Hematopoietic multipotent progenitor cell treated with erythropoietin and hydrocortisone succinate and interleukin-3 and kit ligand, for 15 days (in vitro differentiated cells): ENCODE results near the gene PNLDC1.
"Not testable (repeated sequence)": the region's sequence is repeated elsewhere in the genome, so short reads cannot be mapped to it uniquely, and the experiment has no call there.

ENCODE experiments used
- DNase-seq: peaks from one replicate; pipeline ENCODE4 v3.0.0-alpha.2; 2015; ENCODE audit warnings: low spot score

Gene PNLDC1

GRCh38 chr6:159819932-159820640 lies 20.0 kb downstream of the PNLDC1 start:
- no peak for DNase-seq

- DNase-seq, result no peak
Observed at GRCh38 chr6:159821122-159821521, 21.0 kb downstream of the PNLDC1 start.

- DNase-seq, result no peak
Observed at GRCh38 chr6:159821726-159822125, 21.6 kb downstream of the PNLDC1 start.

DNA sequence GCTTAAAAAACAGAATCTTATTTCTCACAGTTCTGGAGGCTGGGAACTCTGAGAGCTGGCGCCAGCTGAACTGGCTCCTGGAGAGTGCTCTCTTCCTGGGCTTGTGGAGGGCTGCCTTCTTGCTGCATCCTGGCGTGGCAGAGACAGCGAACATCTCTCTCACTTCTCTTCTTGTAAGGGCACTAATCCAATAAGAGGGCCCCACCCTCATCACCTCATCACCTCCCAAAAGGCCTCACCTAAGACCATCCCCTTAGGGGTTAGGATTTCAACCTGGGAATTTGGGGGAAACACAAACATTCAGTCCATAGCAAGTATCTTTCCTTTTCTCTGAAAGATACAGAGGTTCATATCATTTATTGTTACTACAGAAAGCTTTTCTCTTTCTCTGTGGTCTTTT lies 23.9 kb downstream of the PNLDC1 start:
- DNase-seq, result no peak

DNA sequence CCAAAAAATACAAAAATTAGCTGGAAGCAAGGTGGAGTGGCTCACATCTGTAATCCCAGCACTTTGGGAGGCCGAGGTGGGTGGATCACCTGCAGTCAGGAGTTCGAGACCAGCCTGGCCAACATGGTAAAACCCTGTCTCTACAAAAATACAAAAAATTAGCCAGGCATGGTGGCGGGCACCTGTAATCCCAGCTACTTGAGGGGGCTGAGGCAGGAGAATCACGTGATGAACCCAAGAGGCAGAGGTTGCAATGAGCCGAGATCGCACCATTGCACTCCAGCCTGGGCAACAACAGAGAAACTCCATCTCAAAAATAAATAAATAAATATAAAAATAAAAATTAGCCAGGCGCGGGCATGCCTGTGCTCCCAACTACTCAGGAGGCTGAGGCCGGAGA lies 24.6 kb downstream of the PNLDC1 start:
- not testable (repeated sequence) for DNase-seq

DNA sequence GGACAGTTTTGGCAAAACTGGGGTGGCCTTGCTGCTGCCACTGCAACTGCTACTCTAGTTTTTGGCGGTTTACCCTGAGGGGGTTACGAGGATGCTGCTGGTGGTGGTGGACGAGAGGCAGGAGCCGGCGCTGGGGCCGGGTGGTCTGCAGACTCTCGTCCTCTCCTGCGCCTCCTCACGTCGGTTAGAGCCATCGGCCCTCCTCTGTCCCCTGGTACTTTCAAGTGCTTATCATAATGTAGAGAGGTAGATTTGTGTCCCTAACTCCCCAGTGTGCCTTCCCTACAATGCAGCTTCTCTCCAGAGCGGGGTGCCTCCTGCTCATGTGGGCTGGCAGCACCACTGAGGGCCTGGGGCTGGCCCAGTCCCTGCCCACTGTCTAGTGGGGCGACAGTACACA lies 25.9 kb downstream of the PNLDC1 start:
- no peak for DNase-seq

DNA sequence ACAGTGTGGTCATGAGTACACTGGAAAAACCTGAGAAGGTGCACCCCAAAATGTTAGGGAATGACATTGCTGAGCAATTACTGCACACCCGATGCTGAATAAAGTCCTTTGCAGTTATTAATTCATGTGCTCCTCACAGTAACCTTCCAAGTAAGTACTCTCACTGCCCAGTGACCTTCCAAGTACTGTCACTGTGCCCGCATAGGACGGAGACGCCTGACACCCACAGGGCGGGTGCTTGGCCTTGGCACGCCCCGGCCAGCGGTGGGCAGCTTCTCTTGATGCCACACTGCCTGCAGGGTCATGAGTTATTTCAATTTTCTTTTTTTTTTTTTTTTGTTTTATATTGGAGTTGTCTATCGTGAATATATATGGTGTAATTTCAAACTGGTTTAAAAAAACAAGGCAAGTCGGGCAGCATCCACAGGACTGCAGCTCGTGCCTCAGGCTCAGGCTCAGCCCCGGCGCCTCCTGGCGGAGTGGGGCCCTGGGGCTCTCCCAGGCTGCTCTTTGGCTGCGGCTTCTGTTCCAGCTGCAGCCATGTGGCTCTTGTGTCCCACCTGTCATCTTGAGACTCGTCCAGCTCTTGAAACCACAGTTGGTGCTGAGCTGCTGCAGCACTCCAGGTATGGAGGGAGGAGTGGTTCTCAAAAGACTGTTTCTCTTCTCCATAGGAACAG lies 27.0 kb downstream of the PNLDC1 start:
- no peak for DNase-seq

GRCh38 chr6:159828074-159828473 lies 28.0 kb downstream of the PNLDC1 start:
- no peak for DNase-seq

DNA sequence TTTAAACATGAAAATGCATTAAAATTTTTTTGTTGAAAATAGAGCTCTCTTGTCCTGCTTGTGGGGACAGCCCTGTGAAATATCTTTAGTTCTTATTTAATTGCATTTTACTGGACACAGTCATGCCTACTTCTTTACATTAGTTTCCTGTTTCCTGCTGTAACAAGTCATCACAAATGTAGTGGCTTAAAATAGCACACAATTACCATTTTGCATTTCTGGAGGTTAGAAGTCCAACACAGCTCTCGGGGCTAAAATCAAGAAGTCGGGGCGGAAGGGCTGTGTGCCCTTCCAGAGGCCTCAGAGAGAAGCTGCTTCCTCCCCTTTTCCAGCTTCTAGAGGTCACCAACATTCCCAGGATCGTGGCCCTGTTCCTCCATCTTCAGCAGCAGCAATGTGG lies 29.4 kb downstream of the PNLDC1 start:
- no peak for DNase-seq

DNA sequence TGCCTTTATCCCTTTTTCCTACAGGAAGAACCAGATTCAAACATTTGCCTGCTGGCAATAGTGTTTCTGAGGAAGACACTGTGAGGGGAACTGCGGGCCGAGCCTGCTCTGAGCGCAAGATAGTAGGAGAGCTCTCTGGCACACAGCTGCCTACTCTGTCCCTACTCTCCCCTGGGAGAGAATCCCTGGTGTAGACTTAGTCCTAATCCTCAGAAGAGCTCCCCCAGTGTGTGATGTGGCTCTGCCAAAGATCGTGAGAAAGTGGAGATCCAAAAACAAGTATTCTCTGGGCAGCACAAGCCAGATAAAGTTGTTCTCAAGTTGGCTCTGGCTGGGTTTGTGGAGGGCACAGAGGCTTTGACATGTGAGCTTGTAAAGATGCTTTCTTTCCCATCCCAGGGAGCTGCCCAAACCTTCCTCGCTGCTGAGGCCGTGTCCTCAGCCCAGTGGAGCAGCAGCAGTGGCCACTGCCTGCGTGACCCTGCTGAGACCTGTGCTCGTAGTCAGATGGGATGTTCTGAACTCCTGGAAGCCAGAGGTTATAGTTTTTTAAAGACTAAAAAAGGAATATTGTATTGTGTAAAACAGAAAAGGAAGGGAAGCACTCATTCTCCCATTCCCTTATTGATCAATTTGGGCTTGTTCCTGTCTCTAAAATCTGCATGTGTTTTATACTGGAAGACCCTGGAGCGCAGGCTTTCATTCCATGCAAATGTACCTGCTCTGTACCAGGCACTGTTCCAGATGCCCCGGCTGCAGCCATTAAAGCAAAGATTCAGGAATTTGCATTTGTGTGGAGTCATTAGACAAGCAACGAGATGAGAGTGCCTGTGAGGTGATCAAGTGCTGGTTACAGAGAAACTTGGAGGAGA lies 30.7 kb downstream of the PNLDC1 start:
- no peak for DNase-seq

GRCh38 chr6:159831373-159831679 lies 31.2 kb downstream of the PNLDC1 start:
- no peak for DNase-seq

DNA sequence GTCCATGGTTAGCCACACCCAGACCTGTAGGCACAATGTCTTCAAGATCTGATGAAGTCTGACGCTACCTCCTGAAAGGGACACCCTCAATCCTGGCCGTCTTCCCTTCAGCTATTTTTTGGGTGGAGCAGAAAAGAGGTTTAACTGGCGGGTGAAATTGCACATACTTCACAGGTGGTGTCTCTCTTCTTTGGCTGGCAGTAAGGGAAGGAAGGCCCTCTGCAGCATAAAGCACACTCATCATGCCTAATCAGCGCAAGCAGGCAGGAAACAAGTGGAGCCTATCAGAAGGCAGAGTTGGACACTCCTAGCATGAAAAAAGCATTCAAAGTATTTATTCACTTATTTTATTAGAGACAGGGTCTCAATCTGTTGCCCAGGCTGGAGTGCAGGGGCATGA lies 32.9 kb downstream of the PNLDC1 start:
- DNase-seq, result no peak

DNA sequence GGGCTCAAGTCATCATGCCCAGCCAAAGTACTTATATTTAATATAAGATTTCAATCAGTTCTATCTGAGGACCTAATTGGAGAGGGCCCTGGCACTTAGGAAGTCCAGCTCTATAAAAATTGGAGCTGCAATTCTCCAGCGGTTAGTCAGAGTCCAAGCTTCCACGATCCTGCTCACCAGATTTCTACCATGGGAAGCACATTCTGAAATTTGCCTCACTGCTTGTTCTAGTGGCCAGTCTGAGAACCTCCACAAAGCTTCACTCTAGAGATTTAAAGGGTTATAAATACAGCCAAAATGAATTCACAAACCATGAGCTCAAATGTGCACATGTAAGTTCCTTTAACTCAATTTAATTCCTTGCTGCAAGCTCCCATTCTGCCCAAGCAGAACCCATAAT lies 33.5 kb downstream of the PNLDC1 start:
- DNase-seq, result no peak

- DNase-seq, result no peak
Observed at GRCh38 chr6:159833997-159834603, 34.0 kb downstream of the PNLDC1 start.

DNA sequence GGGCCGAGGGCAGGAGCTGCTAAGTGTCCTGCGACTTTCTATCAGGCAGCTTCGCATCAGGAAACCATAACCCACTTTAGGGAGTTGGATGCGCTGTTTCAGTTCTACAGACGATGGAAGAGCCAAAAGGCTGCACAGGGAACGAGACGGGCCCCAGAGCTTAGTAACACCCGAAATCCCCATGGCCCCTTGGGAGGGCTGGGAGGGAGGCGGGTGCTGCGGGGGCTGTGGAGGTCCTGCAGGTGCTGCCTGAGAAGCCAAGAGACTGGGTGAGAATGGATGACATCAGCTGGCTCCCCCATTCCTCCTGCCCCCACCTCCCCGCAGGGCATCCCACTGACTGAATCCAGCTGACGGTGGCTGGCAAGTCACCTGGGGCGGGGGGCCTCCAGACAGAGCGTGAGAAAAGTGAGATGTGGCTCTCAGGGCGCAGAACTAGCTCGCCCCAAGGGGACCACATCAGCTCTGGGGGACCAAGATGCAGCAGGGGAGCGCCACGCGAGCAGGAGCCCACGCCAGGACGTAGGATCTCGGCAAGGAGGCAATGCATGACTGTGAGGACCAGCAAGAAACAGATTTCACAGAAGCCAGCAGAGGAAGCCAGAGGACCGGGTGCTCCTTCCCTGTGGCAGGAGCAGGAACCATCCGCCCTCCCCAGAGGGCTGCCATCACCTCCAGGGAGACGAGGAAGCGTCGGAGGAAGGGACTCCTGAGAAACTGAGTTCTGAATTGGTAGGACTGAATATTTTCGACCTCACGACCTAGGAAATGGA lies 36.8 kb downstream of the PNLDC1 start:
- DNase-seq, result no peak

DNA sequence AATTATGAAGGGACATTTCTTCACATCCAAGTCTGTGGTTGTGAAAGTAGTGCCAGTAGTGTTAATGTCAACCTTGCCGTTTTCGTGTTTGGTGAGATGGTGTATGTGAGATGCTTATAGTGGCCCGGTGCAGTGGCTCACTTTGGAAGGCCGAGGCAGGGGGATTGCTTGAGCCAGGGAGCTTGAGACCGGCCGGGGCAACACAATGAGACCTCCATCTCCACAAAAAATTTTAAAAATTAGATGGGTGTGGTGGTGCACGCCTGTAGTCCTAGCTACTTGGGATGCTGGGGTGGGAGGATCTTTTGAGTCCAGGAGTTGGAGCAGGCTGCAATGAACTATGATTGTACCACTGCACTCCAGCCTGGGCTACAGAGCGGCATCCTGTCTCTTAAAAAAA lies 37.4 kb downstream of the PNLDC1 start:
- DNase-seq, result no peak

DNA sequence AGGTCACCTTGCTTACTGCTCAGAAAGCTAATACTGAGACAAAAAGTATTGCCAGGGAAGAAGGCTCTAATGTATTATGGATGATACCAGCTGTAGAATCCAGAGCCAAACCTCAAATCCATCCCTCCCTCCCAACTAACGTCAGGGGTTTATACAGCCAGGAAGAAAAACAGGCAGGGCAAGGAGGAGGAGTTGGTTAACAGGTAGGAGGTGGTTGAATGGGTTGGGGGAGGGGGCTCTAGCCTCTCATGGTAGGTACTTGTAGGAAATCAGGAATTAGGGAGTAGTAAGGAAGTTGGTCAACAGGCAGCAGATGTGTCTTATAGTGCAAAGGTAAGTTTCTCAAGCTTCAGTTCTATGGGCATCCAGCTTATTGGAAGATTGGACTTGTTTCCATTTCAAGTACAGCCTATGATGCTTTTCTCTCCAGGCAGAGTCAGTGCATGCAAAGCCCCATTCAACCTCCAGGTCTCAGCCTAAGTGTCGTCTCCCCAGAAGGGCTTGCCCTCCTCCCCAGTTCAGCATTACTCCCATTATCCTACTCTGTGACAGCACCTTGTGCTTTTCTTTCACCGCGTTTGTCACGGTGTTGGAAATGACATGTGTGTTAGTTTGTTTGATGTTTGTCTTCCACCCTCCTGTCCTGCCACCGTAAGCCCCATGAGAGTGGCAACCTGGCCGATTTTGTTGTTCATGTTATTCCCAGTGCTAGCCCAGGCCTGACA lies 38.1 kb downstream of the PNLDC1 start:
- no peak for DNase-seq

DNA sequence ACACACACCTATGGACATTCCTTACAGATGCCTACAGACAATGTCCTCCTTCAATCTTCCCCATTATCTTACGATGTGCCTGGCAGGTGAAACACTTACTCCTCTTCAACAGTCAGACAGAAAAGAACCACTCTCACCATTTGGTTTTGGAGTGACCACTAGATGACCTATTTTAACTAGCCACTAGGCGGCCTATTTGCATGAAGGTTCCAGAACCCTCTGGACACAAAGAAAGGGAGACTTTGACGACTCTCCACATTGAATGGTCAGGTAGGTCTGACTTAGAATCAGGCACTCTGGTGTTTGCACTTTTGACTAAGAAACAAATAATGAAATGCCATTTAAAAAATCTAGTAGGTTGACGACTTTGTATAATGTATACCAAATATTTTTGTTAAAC lies 42.0 kb downstream of the PNLDC1 start:
- DNase-seq, result no peak

GRCh38 chr6:159844737-159845645 lies 44.9 kb downstream of the PNLDC1 start:
- no peak for DNase-seq

- DNase-seq, result not testable (repeated sequence)
Observed at GRCh38 chr6:159848552-159848951, 48.5 kb downstream of the PNLDC1 start.
